ENCODE measurements around the gene ZSCAN29.

ZSCAN29 gene

DNA sequence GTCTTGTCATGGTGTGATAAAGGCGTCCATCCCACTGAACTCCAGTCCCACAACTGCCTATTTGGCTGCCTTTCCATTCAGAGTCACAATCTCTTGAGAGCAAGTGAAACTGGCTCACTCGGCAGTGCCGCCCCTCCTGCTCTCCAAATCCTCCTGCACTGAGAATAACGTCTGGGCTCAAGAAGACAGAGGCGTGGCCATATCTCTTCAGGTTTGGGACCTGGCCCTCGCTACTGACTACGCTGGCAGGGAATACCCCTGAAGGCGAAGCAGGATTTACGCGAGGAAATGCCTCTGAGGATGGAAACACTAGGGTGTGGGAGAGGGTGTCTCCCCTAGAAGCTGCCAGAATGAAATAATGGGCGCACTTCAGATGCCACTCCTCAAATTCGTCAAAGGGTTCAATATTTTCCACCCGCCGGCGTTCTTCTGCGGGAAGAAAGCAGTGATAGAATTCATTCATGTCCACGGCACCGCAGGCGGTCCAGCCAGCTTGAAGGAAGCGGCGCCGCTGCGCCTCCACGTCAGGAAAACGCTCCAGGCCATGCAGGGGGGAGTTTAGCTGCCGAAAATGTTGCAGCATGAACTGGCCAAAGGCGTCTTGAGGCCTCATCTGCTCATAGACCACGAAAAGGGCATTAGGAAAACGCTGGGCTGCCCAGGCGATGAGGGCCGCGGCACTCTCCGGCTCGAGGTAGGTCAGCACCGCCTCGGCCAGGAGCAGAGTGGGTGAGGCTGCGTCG, 41.5 kb downstream of the ZSCAN29 start:
- TF ChIP-seq, protein P1, sequence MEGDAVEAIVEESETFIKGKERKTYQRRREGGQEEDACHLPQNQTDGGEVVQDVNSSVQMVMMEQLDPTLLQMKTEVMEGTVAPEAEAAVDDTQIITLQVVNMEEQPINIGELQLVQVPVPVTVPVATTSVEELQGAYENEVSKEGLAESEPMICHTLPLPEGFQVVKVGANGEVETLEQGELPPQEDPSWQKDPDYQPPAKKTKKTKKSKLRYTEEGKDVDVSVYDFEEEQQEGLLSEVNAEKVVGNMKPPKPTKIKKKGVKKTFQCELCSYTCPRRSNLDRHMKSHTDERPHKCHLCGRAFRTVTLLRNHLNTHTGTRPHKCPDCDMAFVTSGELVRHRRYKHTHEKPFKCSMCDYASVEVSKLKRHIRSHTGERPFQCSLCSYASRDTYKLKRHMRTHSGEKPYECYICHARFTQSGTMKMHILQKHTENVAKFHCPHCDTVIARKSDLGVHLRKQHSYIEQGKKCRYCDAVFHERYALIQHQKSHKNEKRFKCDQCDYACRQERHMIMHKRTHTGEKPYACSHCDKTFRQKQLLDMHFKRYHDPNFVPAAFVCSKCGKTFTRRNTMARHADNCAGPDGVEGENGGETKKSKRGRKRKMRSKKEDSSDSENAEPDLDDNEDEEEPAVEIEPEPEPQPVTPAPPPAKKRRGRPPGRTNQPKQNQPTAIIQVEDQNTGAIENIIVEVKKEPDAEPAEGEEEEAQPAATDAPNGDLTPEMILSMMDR (IDR thresholded peaks at IDR 0.05; ENCODE audit: control insufficient read depth, insufficient read depth, low read depth, low read length, missing control alignments) = no peak
- peak; percentile 3 for DNase-seq (ENCODE audit: low read depth)
- peak overlapping the region; percentile 90 for H3K4me3 ChIP-seq (ENCODE audit: control insufficient read depth, low read depth, low read length)

DNA sequence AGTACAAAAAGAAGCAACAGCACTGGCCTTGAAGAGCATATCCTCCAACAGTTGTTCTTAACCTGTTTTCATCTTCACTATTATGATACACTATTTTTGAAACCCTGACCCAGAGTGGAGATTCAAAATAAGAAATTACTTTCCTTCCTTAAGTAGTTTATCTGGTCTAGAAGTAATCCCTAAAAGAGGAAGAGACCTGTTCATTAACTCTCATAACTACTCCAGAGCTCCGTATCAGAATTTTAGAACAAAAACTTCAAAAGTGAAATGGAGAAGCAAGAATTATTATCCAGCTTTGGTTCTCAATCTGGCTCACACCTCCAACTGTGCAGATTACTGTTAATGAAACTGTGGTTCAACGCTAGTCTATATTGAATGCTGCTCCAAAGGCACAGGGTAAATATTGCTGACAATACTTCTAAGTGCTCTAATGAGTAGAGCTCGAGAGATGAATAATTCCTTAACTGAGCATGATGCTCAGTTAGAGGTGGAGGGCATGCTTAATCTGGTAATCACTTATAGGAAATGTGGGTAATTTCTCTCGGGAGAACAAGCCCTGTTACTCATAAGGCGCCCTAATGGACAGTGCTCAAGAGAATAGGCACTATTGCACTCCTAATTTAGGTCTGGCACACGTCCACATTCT, 45.7 kb downstream of the ZSCAN29 start:
- TF ChIP-seq, protein P1 (IDR thresholded peaks at IDR 0.05; ENCODE audit: control insufficient read depth, insufficient read depth, low read depth, low read length, missing control alignments) = no peak
- DNase-seq (ENCODE audit: low read depth) = no peak
- no peak overlapping the region for H3K4me3 ChIP-seq (ENCODE audit: control insufficient read depth, low read depth, low read length)

DNA sequence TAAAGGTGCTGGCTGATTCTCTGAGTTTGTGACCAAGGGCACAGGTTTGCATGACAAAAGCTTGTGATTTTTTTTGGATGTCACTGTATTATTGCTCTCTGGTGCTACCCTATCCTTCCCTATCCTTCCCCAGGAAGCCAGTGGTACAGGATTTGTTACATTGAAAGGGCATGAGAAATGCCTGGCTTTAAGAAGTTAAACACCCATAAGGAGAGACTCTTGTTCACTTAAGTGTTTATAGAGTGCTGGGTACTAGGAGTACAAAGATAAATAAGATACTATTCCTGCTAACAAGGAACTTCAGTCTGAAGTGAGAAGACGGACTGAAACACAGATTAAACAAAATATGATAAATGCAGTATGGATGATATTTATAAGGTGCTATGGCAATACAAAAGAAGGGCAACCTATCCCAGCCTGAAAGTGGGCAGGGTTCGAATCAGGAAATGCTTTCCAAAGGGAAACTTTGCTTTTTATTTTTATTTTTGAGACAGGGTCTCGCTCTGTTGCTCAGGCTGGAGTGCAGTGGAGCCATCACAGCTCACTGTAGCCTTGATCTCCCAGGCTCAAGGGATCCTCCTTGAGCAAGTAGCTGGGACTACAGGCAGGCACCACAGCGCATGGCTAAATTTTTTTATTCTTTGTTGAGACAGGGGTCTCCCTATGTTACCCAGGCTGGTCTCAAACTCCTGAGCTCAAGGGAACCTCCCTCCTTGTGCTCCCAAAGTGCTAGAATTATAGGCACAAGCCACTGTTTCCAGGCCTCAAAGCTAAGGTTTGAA, 51.7 kb downstream of the ZSCAN29 start:
- TF ChIP-seq, protein P1 (IDR thresholded peaks at IDR 0.05; ENCODE audit: control insufficient read depth, insufficient read depth, low read depth, low read length, missing control alignments) = no peak
- no peak for DNase-seq (ENCODE audit: low read depth)
- H3K4me3 ChIP-seq (ENCODE audit: control insufficient read depth, low read depth, low read length) = no peak overlapping the region

DNA sequence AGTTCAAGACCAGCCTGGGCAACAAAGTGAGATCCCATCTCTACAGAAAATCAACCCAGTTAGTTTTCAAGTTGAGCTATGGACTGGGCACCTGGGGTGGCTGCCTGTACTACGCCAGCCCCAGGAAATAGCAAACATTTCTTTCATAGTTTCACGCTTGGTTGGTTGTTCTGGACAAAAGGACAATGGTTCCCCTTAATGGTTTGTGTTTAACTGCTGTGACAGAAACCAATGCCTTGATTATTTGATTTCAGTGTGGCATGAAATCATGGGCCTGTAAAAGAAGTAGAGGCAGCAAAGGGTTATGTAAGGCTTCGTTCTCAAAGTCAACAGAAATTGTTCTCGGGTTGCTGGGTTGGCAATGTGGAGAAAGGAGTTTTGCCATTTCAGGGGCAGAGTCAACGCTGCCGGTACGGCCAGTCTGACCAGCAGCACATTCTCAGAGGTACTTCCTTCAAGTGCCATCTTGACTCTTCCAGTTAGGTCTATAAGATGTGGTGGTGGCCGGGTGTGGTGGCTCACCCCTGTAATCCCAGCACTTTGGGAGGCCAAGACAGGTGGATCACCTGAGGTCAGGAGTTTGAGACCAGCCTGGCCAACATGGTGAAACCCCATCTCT, 53.2 kb downstream of the ZSCAN29 start:
- TF ChIP-seq, protein P1 (IDR thresholded peaks at IDR 0.05; ENCODE audit: control insufficient read depth, insufficient read depth, low read depth, low read length, missing control alignments) = no peak
- no peak overlapping the region for H3K4me3 ChIP-seq (ENCODE audit: control insufficient read depth, low read depth, low read length)
- DNase-seq (ENCODE audit: low read depth) = no peak

DNA sequence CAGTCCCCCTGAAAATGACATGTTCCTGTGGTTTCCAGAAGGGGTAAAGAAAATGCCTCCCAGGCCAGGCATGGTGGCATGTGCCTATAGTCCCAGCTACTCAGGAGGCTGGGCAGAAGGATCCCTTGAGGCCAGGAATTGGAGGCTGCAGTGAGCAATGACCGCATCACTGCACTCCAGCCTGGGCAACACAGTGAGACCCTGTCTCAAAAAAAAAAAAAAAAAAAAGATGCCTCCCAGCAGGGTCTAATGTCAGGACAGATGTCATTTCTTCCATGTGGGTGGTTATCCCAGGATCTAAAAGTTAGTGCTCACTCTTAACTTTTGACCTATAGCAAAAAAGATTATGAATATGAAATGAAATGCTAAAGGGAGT, 53.9 kb downstream of the ZSCAN29 start:
- DNase-seq (ENCODE audit: low read depth) = no peak
- H3K4me3 ChIP-seq (ENCODE audit: control insufficient read depth, low read depth, low read length) = no peak overlapping the region

More for the DNA sequence above, 53.9 kb downstream of the ZSCAN29 start:
- TF ChIP-seq, protein P1 (IDR thresholded peaks at IDR 0.05; ENCODE audit: control insufficient read depth, insufficient read depth, low read depth, low read length, missing control alignments) = no peak

Data from AG09309 (cell line).